Thyroid gland (tissue), 4 donors: ENCODE results near the gene SPRY1. TPM values are rescaled to one million over a fixed set of nuclear protein-coding genes. Genes with fewer than 3 reads are reported as not detected.
A peak's percentile ranks its signal among the peaks of the same experiment; 100 is the strongest.

ENCODE experiments used
- DNase-seq, 2 donors: peaks; one replicate each; pipeline ENCODE4 v3.0.0-alpha.2; 2019
- H3K27ac ChIP-seq, 3 donors: fragments of 200-600 bp; sonication (generic); 1 replicate in 2 of 3; 2 replicates in 1 of 3; pipeline ENCODE4 v1.5.1; 2016 to 2019; ENCODE audit warnings: mild to moderate bottlenecking in 1 of 3, moderate library complexity in 1 of 3
- H3K27me3 ChIP-seq: fragments of 200-600 bp; sonication (generic); one replicate; pipeline ENCODE4 v1.5.1; 2019
- H3K36me3 ChIP-seq, 2 donors: fragments of 200-600 bp; sonication (generic); one replicate each; pipeline ENCODE4 v1.5.1; 2016 to 2019
- H3K4me1 ChIP-seq, 2 donors: fragments of 200-600 bp; sonication (generic); one replicate each; pipeline ENCODE4 v1.5.1; 2017 to 2019
- H3K4me3 ChIP-seq, 3 donors: fragments of 200-600 bp; sonication (generic); replicated peaks in 1 of 3; 1 replicate in 2 of 3; 2 replicates in 1 of 3; pipeline ENCODE4 v1.5.1; 2016; ENCODE audit warnings: mild to moderate bottlenecking in 1 of 3
- H3K9me3 ChIP-seq: fragments of 200-600 bp; sonication (generic); one replicate; pipeline ENCODE4 v1.5.1; 2017
- POLR2A ChIP-seq, 2 donors: fragments of 450-650 bp; IDR thresholded peaks; one replicate each; pipeline ENCODE4 v1.6.1; 2017; ENCODE audit warnings: antibody characterized with exemption in 2 of 2, mild to moderate bottlenecking in 2 of 2, moderate library complexity in 1 of 2
- WGBS, 2 donors: methylation state at CpG; one replicate each; pipeline ENCODE4 v1.1.5; 2017; 5-methylcytosine and 5-hydroxymethylcytosine counted together
- intact Hi-C: fragments of 100-400 bp; cut with DNase I; formaldehyde crosslinking; loops from one replicate; pipeline ENCODE4 v1.15.1; 2023
- total RNA-seq, 4 donors: library from RNA; depleted of rRNA; stranded (reverse); fragments of >200 nt; gene quantifications; one replicate each; pipeline ENCODE4 v1.2.3, GENCODE V29; 2016
- TF ChIP-seq, protein P1 (sequence below), 6 experiments: fragments of 200-600 bp in 3 of 6; fragments of 450-650 bp in 3 of 6; sonication (generic) in 3 of 6; IDR thresholded peaks; one replicate each; pipeline ENCODE4 v1.5.1; 2016 to 2019; ENCODE audit warnings: antibody characterized with exemption in 6 of 6, mild to moderate bottlenecking in 2 of 6, inconsistent platforms in 1 of 6, moderate library complexity in 1 of 6

Gene SPRY1
- total RNA-seq, 4 donors from 2014 or later = 52.2 to 142 (median 100) TPM

DNA sequence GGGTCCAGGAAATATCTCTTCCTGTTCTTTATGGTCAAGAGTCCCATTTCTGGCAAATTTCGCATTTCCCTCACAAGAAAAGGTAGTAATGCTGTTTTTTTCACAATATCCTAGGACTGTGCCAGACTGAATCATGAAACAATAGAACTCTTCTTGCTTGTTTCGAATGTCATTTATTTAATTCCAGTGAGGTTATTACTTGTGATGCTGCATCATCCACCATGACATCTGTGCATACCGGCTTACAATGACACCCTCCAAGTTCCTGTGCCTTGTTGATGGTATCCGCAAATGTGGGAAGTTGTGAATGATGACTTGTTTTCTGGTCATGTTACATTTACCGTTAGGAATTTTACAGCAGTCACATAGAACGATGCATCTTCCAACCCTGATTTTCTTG lies 42.9 kb upstream of the SPRY1 start:
- Histone ChIP-seq H3K4me3 (no peak overlapping the region), H3K27me3 (no peaks in the 10 kb centered on the region), H3K9me3 (no peaks in the 10 kb centered on the region), H3K27ac (peak overlapping the region in 2 of 3 donors; percentile 60 to 74), H3K36me3 (no peaks in the 10 kb centered on the region), H3K4me1 (peaks cover 17 to 30% of the 10 kb centered on the region in 2 donors)
- TF ChIP-seq, protein P1, sequence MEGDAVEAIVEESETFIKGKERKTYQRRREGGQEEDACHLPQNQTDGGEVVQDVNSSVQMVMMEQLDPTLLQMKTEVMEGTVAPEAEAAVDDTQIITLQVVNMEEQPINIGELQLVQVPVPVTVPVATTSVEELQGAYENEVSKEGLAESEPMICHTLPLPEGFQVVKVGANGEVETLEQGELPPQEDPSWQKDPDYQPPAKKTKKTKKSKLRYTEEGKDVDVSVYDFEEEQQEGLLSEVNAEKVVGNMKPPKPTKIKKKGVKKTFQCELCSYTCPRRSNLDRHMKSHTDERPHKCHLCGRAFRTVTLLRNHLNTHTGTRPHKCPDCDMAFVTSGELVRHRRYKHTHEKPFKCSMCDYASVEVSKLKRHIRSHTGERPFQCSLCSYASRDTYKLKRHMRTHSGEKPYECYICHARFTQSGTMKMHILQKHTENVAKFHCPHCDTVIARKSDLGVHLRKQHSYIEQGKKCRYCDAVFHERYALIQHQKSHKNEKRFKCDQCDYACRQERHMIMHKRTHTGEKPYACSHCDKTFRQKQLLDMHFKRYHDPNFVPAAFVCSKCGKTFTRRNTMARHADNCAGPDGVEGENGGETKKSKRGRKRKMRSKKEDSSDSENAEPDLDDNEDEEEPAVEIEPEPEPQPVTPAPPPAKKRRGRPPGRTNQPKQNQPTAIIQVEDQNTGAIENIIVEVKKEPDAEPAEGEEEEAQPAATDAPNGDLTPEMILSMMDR (IDR thresholded peaks at IDR 0.05) = no peak
- TF ChIP-seq POLR2A (IDR thresholded peaks at IDR 0.05) = no peak
- WGBS, 2 donors = 85 to 94% methylated on average over 6 of the region's 6 CpGs
- DNase-seq = no peak
- intact Hi-C loops = no loop called here

DNA sequence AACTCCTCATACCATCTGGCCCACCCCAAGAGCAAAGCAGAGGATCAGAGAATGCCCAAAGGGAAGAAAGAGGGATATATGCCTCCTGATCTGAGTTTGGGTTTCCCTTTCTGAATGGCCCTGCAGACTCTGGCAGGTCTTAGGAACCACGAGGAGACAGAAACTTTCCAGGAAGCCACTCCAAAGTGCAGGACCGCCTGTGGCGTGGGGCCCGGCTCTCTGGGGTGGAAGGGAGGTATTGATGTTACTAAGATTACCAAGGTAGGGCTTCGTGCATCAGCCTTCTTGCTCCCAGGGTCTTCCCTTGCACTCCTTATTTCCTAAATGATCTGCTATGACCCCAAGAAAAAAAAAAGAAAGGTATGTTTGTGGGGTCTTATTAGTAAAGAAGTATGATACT lies 41.9 kb upstream of the SPRY1 start:
- peak; percentile 22 to 50 for DNase-seq
- Histone ChIP-seq H3K9me3 (no peaks in the 10 kb centered on the region), H3K27me3 (no peaks in the 10 kb centered on the region), H3K36me3 (no peaks in the 10 kb centered on the region), H3K4me1 (peaks cover 17 to 30% of the 10 kb centered on the region in 2 donors), H3K4me3 (no peak overlapping the region), H3K27ac (no peak overlapping the region)
- intact Hi-C loops = no loop called here
- WGBS, 2 donors = 50 to 56% methylated on average over 5 of the region's 5 CpGs
- TF ChIP-seq, protein P1 (IDR thresholded peaks at IDR 0.05) = no peak
- TF ChIP-seq POLR2A (IDR thresholded peaks at IDR 0.05) = no peak

DNA sequence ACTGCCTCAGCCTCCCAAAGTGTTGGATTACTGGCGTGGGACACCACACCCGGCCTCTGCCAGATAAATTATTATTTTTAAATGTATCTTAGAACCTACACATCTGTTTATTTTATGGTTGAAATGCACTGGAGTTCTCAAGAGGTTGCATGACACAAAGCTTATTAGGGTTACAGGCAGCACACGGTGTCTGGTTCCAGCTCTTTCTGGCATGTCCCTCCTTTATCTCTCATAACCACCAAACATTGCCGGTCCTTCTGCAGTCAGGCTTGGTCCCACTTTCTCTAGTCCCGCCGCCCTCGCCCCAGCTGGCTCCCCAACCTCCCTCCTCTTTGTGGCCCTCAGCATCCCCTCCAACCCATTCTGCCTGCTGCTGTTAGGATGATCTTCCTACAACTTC lies 39.7 kb upstream of the SPRY1 start:
- Histone ChIP-seq H3K4me3 (no peak overlapping the region), H3K4me1 (peaks cover 17 to 33% of the 10 kb centered on the region in 2 donors), H3K36me3 (no peaks in the 10 kb centered on the region), H3K27me3 (no peaks in the 10 kb centered on the region), H3K9me3 (no peaks in the 10 kb centered on the region), H3K27ac (no peak overlapping the region)
- WGBS, 2 donors = 95% methylated on average over 7 of the region's 7 CpGs
- TF ChIP-seq POLR2A (IDR thresholded peaks at IDR 0.05) = no peak
- TF ChIP-seq, protein P1 (IDR thresholded peaks at IDR 0.05) = no peak
- DNase-seq = no peak
- intact Hi-C loops = no loop called here

DNA sequence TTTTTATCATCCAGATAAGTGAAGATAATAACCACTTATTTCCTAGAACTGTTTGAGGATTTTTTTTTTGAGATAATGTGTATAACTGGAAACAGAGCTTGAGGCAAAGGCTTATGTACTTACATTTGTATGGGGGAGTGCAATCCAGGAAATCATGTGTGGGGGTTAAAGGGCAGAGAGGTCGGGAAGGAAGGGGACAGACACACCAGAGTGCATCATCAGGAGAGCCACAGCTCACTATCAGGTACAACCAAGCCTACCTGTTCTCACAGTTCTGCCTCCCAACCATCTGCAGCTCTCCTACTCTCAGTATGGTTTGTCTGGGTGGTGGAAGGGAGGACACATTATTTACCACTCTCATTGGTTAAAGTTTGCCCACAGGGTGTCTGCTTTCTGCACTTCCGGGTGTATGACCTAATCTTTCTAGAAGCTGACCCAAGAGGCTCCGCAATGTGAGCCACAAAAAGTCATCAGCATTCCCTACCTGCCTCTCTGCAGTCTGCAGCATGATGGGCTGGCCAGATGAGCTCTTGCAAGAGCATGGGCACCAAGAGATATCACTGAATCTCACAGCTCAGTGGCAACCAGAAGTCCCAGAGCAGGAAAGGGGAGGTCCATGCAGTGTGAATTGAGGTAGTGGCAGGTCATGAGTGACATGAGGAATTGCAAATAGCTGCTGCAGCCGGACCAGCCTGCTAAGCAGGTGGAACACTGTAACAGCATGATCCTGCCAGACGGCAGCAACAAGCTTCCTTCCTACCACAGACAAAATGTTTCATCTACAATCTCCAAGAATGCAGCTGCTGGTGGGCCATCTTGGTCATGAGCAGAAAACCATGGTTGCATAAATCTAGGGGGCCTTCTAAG lies 36.9 kb upstream of the SPRY1 start:
- Histone ChIP-seq H3K27ac (no peak overlapping the region), H3K4me1 (peaks cover under 1 to 13% of the 10 kb centered on the region in 2 donors), H3K9me3 (no peaks in the 10 kb centered on the region), H3K4me3 (no peak overlapping the region), H3K36me3 (no peaks in the 10 kb centered on the region), H3K27me3 (no peaks in the 10 kb centered on the region)
- no peak for DNase-seq
- 81 to 84% methylated on average over 5 of the region's 5 CpGs for WGBS, 2 donors
- intact Hi-C loops = no loop called here
- no peak for TF ChIP-seq POLR2A (IDR thresholded peaks at IDR 0.05)
- TF ChIP-seq, protein P1 (IDR thresholded peaks at IDR 0.05) = no peak

DNA sequence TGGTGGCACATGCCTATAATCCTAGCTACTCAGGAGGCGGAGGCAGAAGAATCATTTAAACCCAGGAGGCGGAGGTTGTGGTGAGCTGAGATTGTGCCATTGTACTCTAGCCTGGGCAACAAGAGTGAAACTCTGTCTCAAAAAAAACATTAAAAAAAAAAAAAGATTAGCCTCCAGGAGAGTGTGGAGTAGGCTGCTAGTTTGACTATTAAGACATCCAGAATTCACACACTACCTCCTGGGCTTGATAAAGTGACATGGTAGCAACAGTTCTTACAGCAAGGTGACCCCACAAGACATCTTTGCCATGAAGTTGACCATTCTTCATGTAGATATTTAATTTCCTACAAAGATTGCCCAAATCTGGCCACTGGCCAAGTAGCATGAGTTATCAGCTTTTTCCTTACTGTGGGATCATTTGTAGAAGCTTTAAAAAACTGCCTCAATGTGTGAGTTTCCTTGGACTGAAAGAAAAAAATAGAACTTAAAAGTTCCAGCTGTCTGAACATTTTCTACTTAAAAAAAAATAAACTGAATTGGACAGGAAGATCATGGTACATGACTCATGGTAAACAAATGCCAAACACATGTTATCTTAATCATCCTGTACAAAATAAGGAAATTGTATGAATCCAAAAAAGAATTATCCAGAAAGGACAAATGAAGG lies 35.3 kb upstream of the SPRY1 start:
- H3K4me3 ChIP-seq = no peak overlapping the region
- DNase-seq = peak; percentile 36 to 50
- peak overlapping the region; percentile 39 to 62 (median 57) for H3K27ac ChIP-seq
- no peak for TF ChIP-seq POLR2A (IDR thresholded peaks at IDR 0.05)
- TF ChIP-seq, protein P1 (IDR thresholded peaks at IDR 0.05) = no peak
- 95 to 100% methylated on average over 2 of the region's 2 CpGs for WGBS, 2 donors
- peaks cover 0 to 11% of the 10 kb centered on the region in 2 donors for H3K4me1 ChIP-seq
- intact Hi-C loops = no loop called here
- H3K36me3 ChIP-seq = no peaks in the 10 kb centered on the region
- H3K27me3 ChIP-seq = no peaks in the 10 kb centered on the region
- H3K9me3 ChIP-seq = no peaks in the 10 kb centered on the region
